SK-N-SH (cell line): ENCODE data around the gene CLASP1. TPM values are rescaled to one million over a fixed set of nuclear protein-coding genes. Genes with fewer than 3 reads are reported as not detected.

Source experiments
- CTCF ChIA-PET: fragments of 300-600, 350-600 bp; formaldehyde crosslinking; extraction: SDS; loops from one replicate; lab custom pipeline; 2021; lab: Yijun Ruan, JAX
- POLR2A ChIA-PET: fragments of 350-600 bp; sonication (Branson Sonifier 250); formaldehyde crosslinking; extraction: SDS; loops from one replicate; lab custom pipeline; 2020; ENCODE audit warnings: antibody characterized with exemption, inconsistent platforms; lab: Yijun Ruan, JAX
- DNase-seq: peaks from one replicate; pipeline ENCODE4 v3.0.0; 2012
- H2AFZ ChIP-seq: fragments of 200-600 bp; sonication (generic); 2 replicates; pipeline ENCODE4 v1.8.1; 2016; ENCODE audit warnings: antibody characterized with exemption, mild to moderate bottlenecking, low read depth
- H3F3A ChIP-seq: fragments of 200-600 bp; sonication (generic); replicated peaks from 2 replicates; pipeline ENCODE3; 2016; ENCODE audit warnings: antibody characterized with exemption, mild to moderate bottlenecking; ENCODE audit not compliant: insufficient read depth
- H3K27ac ChIP-seq, 2 experiments: fragments of 200-500 bp in 1 of 2; fragments of 200-600 bp in 1 of 2; sonication (Bioruptor generic) in 1 of 2; sonication (generic), shearing (Covaris generic) in 1 of 2; 2 replicates each; pipeline versions ENCODE4 v1.5.1 to v1.6.1; 2014 to 2016; ENCODE audit warnings: low read depth in 2 of 2, inconsistent platforms in 1 of 2, low read length in 1 of 2, mild to moderate bottlenecking in 1 of 2, mixed read lengths in 1 of 2
- H3K27me3 ChIP-seq: fragments of 200-600 bp; sonication (generic), shearing (Covaris generic); 2 replicates; pipeline ENCODE4 v1.6.1; 2016; ENCODE audit warnings: mixed run types; ENCODE audit not compliant: insufficient read depth
- H3K36me3 ChIP-seq, 2 experiments: fragments of 200-500 bp in 1 of 2; fragments of 200-600 bp in 1 of 2; sonication (Bioruptor generic) in 1 of 2; sonication (generic) in 1 of 2; replicated peaks in 1 of 2; 2 replicates each; pipeline versions ENCODE3 to v1.5.1; 2014 to 2016; ENCODE audit warnings: low read length in 1 of 2, mild to moderate bottlenecking in 1 of 2; ENCODE audit not compliant: insufficient read depth in 2 of 2, control insufficient read depth in 1 of 2
- H3K4me1 ChIP-seq, 2 experiments: fragments of 200-500 bp in 1 of 2; fragments of 200-600 bp in 1 of 2; sonication (Bioruptor generic) in 1 of 2; sonication (generic), shearing (Covaris generic) in 1 of 2; 2 replicates each; pipeline versions ENCODE4 v1.5.1 to v1.6.1; 2014 to 2016; ENCODE audit warnings: low read depth in 1 of 2, low read length in 1 of 2, mixed run types in 1 of 2; ENCODE audit not compliant: insufficient read depth in 2 of 2, control insufficient read depth in 1 of 2
- H3K4me2 ChIP-seq: fragments of 200-600 bp; sonication (generic), shearing (Covaris generic); 2 replicates; pipeline ENCODE4 v1.6.1; 2017; ENCODE audit warnings: mixed run types
- H3K4me3 ChIP-seq, 2 experiments: fragments of 200-500 bp in 1 of 2; fragments of 200-600 bp in 1 of 2; sonication (Bioruptor generic) in 1 of 2; sonication (generic), shearing (Covaris generic) in 1 of 2; 2 replicates each; pipeline versions ENCODE4 v1.5.1 to v1.8.1; 2014 to 2016; ENCODE audit warnings: low read depth in 2 of 2, inconsistent platforms in 1 of 2, low read length in 1 of 2, mild to moderate bottlenecking in 1 of 2, mixed read lengths in 1 of 2, moderate library complexity in 1 of 2
- H3K79me2 ChIP-seq: fragments of 200-600 bp; sonication (generic); 2 replicates; pipeline ENCODE4 v1.8.1; 2017; ENCODE audit warnings: mild to moderate bottlenecking; ENCODE audit not compliant: insufficient read depth
- H3K9ac ChIP-seq: fragments of 200-600 bp; sonication (generic); 2 replicates; pipeline ENCODE4 v1.6.1; 2017; ENCODE audit warnings: mixed run types
- H3K9me2 ChIP-seq: fragments of 200-600 bp; sonication (generic); 2 replicates; pipeline ENCODE4 v1.6.1; 2017; ENCODE audit warnings: mixed run types
- H3K9me3 ChIP-seq: fragments of 200-600 bp; sonication (generic); 2 replicates; pipeline ENCODE4 v1.6.1; 2017; ENCODE audit warnings: mixed run types, mild to moderate bottlenecking, moderate library complexity
- H4K20me1 ChIP-seq: fragments of 200-600 bp; sonication (generic); 2 replicates; pipeline ENCODE4 v1.6.1; 2017; ENCODE audit warnings: mild to moderate bottlenecking, mixed run types; ENCODE audit not compliant: insufficient read depth
- EP300 ChIP-seq, 2 experiments: IDR thresholded peaks; 2 replicates each; pipeline versions ENCODE4 v1.4.0 to v1.6.1; 2012; ENCODE audit warnings: borderline replicate concordance in 1 of 2, low read depth in 1 of 2, low read length in 1 of 2
- GABPA ChIP-seq: IDR thresholded peaks from 2 replicates; pipeline ENCODE4 v1.4.0; 2012; ENCODE audit warnings: low read depth, mild to moderate bottlenecking
- JUND ChIP-seq: IDR thresholded peaks from 2 replicates; pipeline ENCODE4 v1.4.0; 2012
- MXI1 ChIP-seq: IDR thresholded peaks from 2 replicates; pipeline ENCODE4 v1.6.1; 2012; ENCODE audit warnings: mild to moderate bottlenecking, low read depth, low read length, improper control_type of control experiment
- NFIC ChIP-seq: IDR thresholded peaks from 2 replicates; pipeline ENCODE4 v1.4.0; 2012; ENCODE audit warnings: borderline replicate concordance
- RCOR1 ChIP-seq: fragments of 150-350 bp; IDR thresholded peaks from 2 replicates; pipeline ENCODE4 v1.6.1; 2017; ENCODE audit warnings: antibody characterized with exemption, low read length
- RFX5 ChIP-seq: IDR thresholded peaks from 2 replicates; pipeline ENCODE4 v1.6.1; 2012; ENCODE audit warnings: mild to moderate bottlenecking, improper control_type of control experiment, low read length
- RXRA ChIP-seq: IDR thresholded peaks from 2 replicates; pipeline ENCODE4 v1.4.0; 2012; ENCODE audit warnings: low read depth, mild to moderate bottlenecking, borderline replicate concordance
- SMC3 ChIP-seq: IDR thresholded peaks from 2 replicates; pipeline ENCODE4 v1.6.1; 2012; ENCODE audit warnings: low read depth, low read length, improper control_type of control experiment
- USF1 ChIP-seq: IDR thresholded peaks from 2 replicates; pipeline ENCODE4 v1.4.0; 2012; ENCODE audit warnings: low read depth, borderline replicate concordance
- YY1 ChIP-seq: IDR thresholded peaks from 2 replicates; pipeline ENCODE4 v1.4.0; 2012; ENCODE audit warnings: low read depth, mild to moderate bottlenecking
- polyA plus RNA-seq, 3 experiments: library from polyadenylated mRNA; depleted of rRNA; stranded (reverse); fragments of >200 nt; gene quantifications; 2 replicates each; pipeline ENCODE4 v1.2.3, GENCODE V29; 2012
- TF ChIP-seq, protein P1 (sequence below): fragments of 150-350 bp; IDR thresholded peaks from 2 replicates; pipeline ENCODE4 v1.6.1; 2016; ENCODE audit warnings: mild to moderate bottlenecking, low read depth, low read length
- TF ChIP-seq, protein P2 (sequence below): IDR thresholded peaks from 2 replicates; pipeline ENCODE4 v1.4.0; 2012; ENCODE audit warnings: low read depth, borderline replicate concordance

Gene CLASP1
- polyA plus RNA-seq, 1 of the 3 experiments (the other 2 are of a cell fraction), result 4.9 TPM

- TF ChIP-seq, protein P1, sequence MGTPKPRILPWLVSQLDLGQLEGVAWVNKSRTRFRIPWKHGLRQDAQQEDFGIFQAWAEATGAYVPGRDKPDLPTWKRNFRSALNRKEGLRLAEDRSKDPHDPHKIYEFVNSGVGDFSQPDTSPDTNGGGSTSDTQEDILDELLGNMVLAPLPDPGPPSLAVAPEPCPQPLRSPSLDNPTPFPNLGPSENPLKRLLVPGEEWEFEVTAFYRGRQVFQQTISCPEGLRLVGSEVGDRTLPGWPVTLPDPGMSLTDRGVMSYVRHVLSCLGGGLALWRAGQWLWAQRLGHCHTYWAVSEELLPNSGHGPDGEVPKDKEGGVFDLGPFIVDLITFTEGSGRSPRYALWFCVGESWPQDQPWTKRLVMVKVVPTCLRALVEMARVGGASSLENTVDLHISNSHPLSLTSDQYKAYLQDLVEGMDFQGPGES, result no peak
- TF ChIP-seq RXRA, result no peak
- TF ChIP-seq EP300 (IDR thresholded peaks at IDR 0.05; ENCODE audit: borderline replicate concordance in 1 of 2, low read depth in 1 of 2, low read length in 1 of 2), result no peak
- no peak for TF ChIP-seq USF1
- TF ChIP-seq, all 33 proteins: peak for 0
Observed at GRCh38 chr2:121583555-121583954, 65.7 kb downstream of the CLASP1 start (continued).

- H3K9ac ChIP-seq, result no peak overlapping the region
- H4K20me1 ChIP-seq, result 0 out of 2 replicates have a peak, but pooled peaks cover 4% of the 10 kb centered on the region
- no peak overlapping the region for H3K4me3 ChIP-seq
- H3K27ac ChIP-seq, result no peak overlapping the region
- H3K4me2 ChIP-seq, result no peak overlapping the region
- ChIA-PET CTCF (no interaction called here), POLR2A (no interaction called here)
- DNase-seq, result no peak
- peaks cover 48% of the 10 kb centered on the region for H3K79me2 ChIP-seq
- no peaks in the 10 kb centered on the region for H3K9me2 ChIP-seq
- no peaks in the 10 kb centered on the region for H3K9me3 ChIP-seq
- no peak overlapping the region for H2AFZ ChIP-seq
- H3K4me1 ChIP-seq, result peaks cover 7 to 9% of the 10 kb centered on the region in 2 experiments; a peak in 3 of 4 replicates
- no peaks in the 10 kb centered on the region for H3F3A ChIP-seq
- no peaks in the 10 kb centered on the region for H3K36me3 ChIP-seq
- no peak for TF ChIP-seq JUND
- TF ChIP-seq RCOR1, result no peak
- TF ChIP-seq RXRA, result no peak
- TF ChIP-seq YY1, result no peak
- no peak for TF ChIP-seq SMC3
- TF ChIP-seq NFIC, result no peak
- no peak for TF ChIP-seq USF1
- no peak for TF ChIP-seq GABPA
- TF ChIP-seq, protein P2, sequence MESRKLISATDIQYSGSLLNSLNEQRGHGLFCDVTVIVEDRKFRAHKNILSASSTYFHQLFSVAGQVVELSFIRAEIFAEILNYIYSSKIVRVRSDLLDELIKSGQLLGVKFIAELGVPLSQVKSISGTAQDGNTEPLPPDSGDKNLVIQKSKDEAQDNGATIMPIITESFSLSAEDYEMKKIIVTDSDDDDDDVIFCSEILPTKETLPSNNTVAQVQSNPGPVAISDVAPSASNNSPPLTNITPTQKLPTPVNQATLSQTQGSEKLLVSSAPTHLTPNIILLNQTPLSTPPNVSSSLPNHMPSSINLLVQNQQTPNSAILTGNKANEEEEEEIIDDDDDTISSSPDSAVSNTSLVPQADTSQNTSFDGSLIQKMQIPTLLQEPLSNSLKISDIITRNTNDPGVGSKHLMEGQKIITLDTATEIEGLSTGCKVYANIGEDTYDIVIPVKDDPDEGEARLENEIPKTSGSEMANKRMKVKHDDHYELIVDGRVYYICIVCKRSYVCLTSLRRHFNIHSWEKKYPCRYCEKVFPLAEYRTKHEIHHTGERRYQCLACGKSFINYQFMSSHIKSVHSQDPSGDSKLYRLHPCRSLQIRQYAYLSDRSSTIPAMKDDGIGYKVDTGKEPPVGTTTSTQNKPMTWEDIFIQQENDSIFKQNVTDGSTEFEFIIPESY, result no peak
- no peak for TF ChIP-seq RFX5
- no peak for TF ChIP-seq EP300 (IDR thresholded peaks at IDR 0.05; ENCODE audit: borderline replicate concordance in 1 of 2, low read depth in 1 of 2, low read length in 1 of 2)
- TF ChIP-seq MXI1, result no peak
- TF ChIP-seq, all 33 proteins: peak for 0
- H3K27me3 ChIP-seq, result no peaks in the 10 kb centered on the region
Observed at GRCh38 chr2:121582272-121582671, 67.0 kb downstream of the CLASP1 start.
